Keratinocyte (primary cell): ENCODE results near the gene RNLS. TPM values are rescaled to one million over a fixed set of nuclear protein-coding genes. Genes with fewer than 3 reads are reported as not detected.

Experiments used
- DNase-seq: peaks from one replicate; pipeline ENCODE4 v3.0.0-alpha.2; 2011; ENCODE audit warnings: low read depth, missing footprints, low spot score
- FAIRE-seq: peaks from 2 replicates; lab custom pipeline; 2011; peaks lifted over from hg19 to GRCh38; lab: Jason Lieb, UNC
- H2AFZ ChIP-seq: 2 replicates; pipeline ENCODE4 v1.6.0; 2012; ENCODE audit warnings: low read length, control low read depth, inconsistent platforms; ENCODE audit not compliant: control insufficient read depth
- H3K27ac ChIP-seq: 2 replicates; pipeline ENCODE4 v1.5.1; 2011; ENCODE audit warnings: low read length; ENCODE audit not compliant: control insufficient read depth, insufficient read depth
- H3K27me3 ChIP-seq: 3 replicates; pipeline ENCODE4 v1.6.0; 2011; ENCODE audit warnings: low read length; ENCODE audit not compliant: control insufficient read depth, insufficient read depth; ENCODE audit errors: extremely low read depth
- H3K36me3 ChIP-seq, 2 experiments: 2 replicates in 1 of 2; 3 replicates in 1 of 2; pipeline ENCODE4 v1.5.1; 2011; ENCODE audit warnings: low read length in 2 of 2, mild to moderate bottlenecking in 1 of 2; ENCODE audit not compliant: control insufficient read depth in 2 of 2, insufficient read depth in 2 of 2; ENCODE audit errors: extremely low read depth in 1 of 2
- H3K4me1 ChIP-seq: 3 replicates; pipeline ENCODE4 v1.5.1; 2011; ENCODE audit warnings: low read length; ENCODE audit not compliant: control insufficient read depth, insufficient read depth; ENCODE audit errors: extremely low read depth
- H3K4me2 ChIP-seq: 3 replicates; pipeline ENCODE4 v1.6.0; 2011; ENCODE audit warnings: low read depth, low read length; ENCODE audit not compliant: control insufficient read depth, insufficient read depth; ENCODE audit errors: extremely low read depth
- H3K4me3 ChIP-seq, 3 experiments: fragments of 200-600 bp in 1 of 3; sonication (generic) in 1 of 3; 2 replicates in 2 of 3; 3 replicates in 1 of 3; pipeline ENCODE4 v1.5.1; 2011 to 2016; ENCODE audit warnings: low read length in 3 of 3, mild to moderate bottlenecking in 3 of 3, control low read depth in 2 of 3, inconsistent platforms in 1 of 3, low read depth in 1 of 3, mixed read lengths in 1 of 3, mixed run types in 1 of 3, moderate library complexity in 1 of 3; ENCODE audit not compliant: control insufficient read depth in 2 of 3, insufficient read depth in 2 of 3; ENCODE audit errors: extremely low read depth in 1 of 3
- H3K79me2 ChIP-seq: 2 replicates; pipeline ENCODE4 v1.6.0; 2012; ENCODE audit warnings: low read length; ENCODE audit not compliant: control insufficient read depth, insufficient read depth
- H3K9ac ChIP-seq: 3 replicates; pipeline ENCODE4 v1.6.0; 2011; ENCODE audit warnings: low read length; ENCODE audit not compliant: control insufficient read depth, insufficient read depth; ENCODE audit errors: extremely low read depth
- H3K9me1 ChIP-seq: 3 replicates; pipeline ENCODE4 v1.6.0; 2011; ENCODE audit warnings: low read length; ENCODE audit not compliant: control insufficient read depth, insufficient read depth; ENCODE audit errors: extremely low read depth
- H3K9me3 ChIP-seq: 2 replicates; pipeline ENCODE4 v1.5.1; 2012; ENCODE audit warnings: low read depth, low read length; ENCODE audit not compliant: control insufficient read depth
- H4K20me1 ChIP-seq: 3 replicates; pipeline ENCODE4 v1.6.0; 2011; ENCODE audit warnings: low read length; ENCODE audit not compliant: control insufficient read depth, insufficient read depth; ENCODE audit errors: extremely low read depth
- EZH2 ChIP-seq: IDR thresholded peaks from one replicate; pipeline ENCODE4 v1.6.1; 2012; ENCODE audit warnings: inconsistent platforms, mild to moderate bottlenecking, low read length, moderate library complexity
- dilution Hi-C: fragments of 300-500 bp; cut with MboI; formaldehyde crosslinking; loops from one replicate; pipeline ENCODE4 v1.7.0; 2020; ENCODE audit warnings: low sequenced_read_pairs; ENCODE audit not compliant: extremely low pct_ligation_motif_present
- polyA plus RNA-seq, 5 experiments: library from polyadenylated mRNA; depleted of rRNA in 3 of 5; stranded (reverse) in 3 of 5; stranded (forward) in 1 of 5; unstranded in 1 of 5; fragments of >200 nt; gene quantifications; 1 replicate in 1 of 5; 2 replicates in 3 of 5; 3 replicates in 1 of 5; pipeline versions ENCODE4 v1.2.1 to v1.2.3, GENCODE V29; 2011 to 2012; ENCODE audit warnings: missing spikeins in 2 of 5, low read depth in 1 of 5, low replicate concordance in 1 of 5
- TF ChIP-seq, protein P1 (sequence below), 3 experiments: IDR thresholded peaks in 1 of 3; conservative IDR thresholded peaks in 1 of 3; optimal IDR thresholded peaks in 1 of 3; 2 replicates in 2 of 3; 3 replicates in 1 of 3; pipeline versions ENCODE3 to v1.5.1; 2011; ENCODE audit warnings: low read length in 3 of 3, mild to moderate bottlenecking in 3 of 3, moderate library complexity in 2 of 3, control low read depth in 1 of 3, inconsistent platforms in 1 of 3; ENCODE audit not compliant: insufficient read depth in 2 of 3; ENCODE audit errors: extremely low read depth in 1 of 3

Gene RNLS
- polyA plus RNA-seq, 1 donor (not counting 4 experiments of a cell fraction or from before 2014, with no cell fraction given): 6.8 TPM

DNA sequence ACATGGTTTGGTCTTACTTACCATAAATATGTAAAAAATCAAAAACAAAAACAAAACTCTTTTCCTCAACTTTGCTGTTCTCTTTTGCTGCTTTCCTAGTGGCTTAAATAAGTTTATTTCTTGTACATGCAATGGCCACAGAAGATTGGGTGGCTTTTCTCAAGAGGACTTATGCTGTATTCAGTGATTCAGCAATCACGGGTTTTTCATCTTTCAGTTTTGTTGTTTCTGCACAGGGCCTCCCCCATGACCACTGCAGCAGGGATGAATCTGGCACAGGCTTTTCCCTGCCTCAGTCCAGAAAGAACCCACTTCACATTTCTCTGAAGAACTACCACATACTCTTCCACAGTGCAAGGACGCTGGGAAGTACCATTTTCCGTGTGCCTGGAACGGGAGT is 355.0 kb downstream of the RNLS start:
- Histone ChIP-seq H3K4me1 (peaks cover 7% of the 10 kb centered on the region), H3K27me3 (no peaks in the 10 kb centered on the region), H3K4me3 (no peak overlapping the region), H2AFZ (no peak overlapping the region), H3K79me2 (no peaks in the 10 kb centered on the region), H3K4me2 (no peak overlapping the region), H4K20me1 (no peaks in the 10 kb centered on the region), H3K9me3 (no peaks in the 10 kb centered on the region), H3K9ac (no peak overlapping the region), H3K36me3 (no peaks in the 10 kb centered on the region), H3K9me1 (no peaks in the 10 kb centered on the region), H3K27ac (no peak overlapping the region)
- FAIRE-seq (no peak), DNase-seq (no peak)
- TF ChIP-seq EZH2: no peak
- TF ChIP-seq, protein P1, sequence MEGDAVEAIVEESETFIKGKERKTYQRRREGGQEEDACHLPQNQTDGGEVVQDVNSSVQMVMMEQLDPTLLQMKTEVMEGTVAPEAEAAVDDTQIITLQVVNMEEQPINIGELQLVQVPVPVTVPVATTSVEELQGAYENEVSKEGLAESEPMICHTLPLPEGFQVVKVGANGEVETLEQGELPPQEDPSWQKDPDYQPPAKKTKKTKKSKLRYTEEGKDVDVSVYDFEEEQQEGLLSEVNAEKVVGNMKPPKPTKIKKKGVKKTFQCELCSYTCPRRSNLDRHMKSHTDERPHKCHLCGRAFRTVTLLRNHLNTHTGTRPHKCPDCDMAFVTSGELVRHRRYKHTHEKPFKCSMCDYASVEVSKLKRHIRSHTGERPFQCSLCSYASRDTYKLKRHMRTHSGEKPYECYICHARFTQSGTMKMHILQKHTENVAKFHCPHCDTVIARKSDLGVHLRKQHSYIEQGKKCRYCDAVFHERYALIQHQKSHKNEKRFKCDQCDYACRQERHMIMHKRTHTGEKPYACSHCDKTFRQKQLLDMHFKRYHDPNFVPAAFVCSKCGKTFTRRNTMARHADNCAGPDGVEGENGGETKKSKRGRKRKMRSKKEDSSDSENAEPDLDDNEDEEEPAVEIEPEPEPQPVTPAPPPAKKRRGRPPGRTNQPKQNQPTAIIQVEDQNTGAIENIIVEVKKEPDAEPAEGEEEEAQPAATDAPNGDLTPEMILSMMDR (optimal IDR thresholded peaks at IDR 0.05 in 1 of 3, IDR thresholded peaks at IDR 0.05 in 1 of 3, conservative IDR thresholded peaks at IDR 0.05 in 1 of 3; ENCODE audit: extremely low read depth in 1 of 3, insufficient read depth in 2 of 3, low read length in 3 of 3): no peak
- dilution Hi-C loops: no loop called here

DNA sequence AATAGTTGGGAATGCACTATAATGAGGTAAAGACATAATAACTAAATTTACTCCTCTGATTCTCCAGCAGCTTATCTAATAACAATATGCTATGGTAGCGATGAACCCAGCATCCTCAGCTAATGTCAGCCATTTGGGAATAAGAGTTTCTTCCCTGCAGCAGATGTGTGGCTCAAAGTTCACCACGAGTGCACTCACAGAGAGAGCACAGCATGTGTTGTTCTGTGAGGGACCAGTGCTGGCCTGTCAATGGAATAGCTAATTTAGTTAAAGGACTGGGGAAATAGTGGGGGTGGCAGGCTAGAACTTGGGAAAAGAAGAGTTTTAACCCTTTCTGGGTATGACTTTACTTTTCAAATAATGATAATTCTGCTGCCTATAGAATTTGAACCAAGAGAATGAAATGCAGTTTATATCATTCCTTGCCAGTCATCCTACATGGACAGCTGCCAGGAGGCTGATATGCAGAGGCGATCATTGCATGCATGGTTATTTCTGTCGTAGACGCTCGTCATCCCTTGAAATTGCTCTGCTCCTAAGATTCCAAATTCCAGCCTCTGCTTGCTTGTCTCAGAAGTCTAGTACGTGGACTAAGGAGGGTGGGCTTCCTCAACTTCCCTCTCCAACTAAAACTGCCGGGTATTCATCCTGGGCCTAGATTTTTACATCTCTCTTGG is 355.6 kb downstream of the RNLS start:
- TF ChIP-seq, protein P1 (optimal IDR thresholded peaks at IDR 0.05 in 1 of 3, IDR thresholded peaks at IDR 0.05 in 1 of 3, conservative IDR thresholded peaks at IDR 0.05 in 1 of 3; ENCODE audit: extremely low read depth in 1 of 3, insufficient read depth in 2 of 3, low read length in 3 of 3): no peak
- no peak for TF ChIP-seq EZH2
- no peak overlapping the region for H3K27ac ChIP-seq
- H3K4me1 ChIP-seq: peaks cover 7% of the 10 kb centered on the region
- H4K20me1 ChIP-seq: no peaks in the 10 kb centered on the region
- peak overlapping the region; percentile 3 for H3K4me2 ChIP-seq
- H3K27me3 ChIP-seq: no peaks in the 10 kb centered on the region
- no peak for DNase-seq
- no peak overlapping the region for H3K9ac ChIP-seq
- H3K9me3 ChIP-seq: no peaks in the 10 kb centered on the region
- FAIRE-seq: peak; percentile 71
- H3K79me2 ChIP-seq: no peaks in the 10 kb centered on the region
- dilution Hi-C loops: no loop called here
- H3K4me3 ChIP-seq: no peak overlapping the region
- H3K9me1 ChIP-seq: no peaks in the 10 kb centered on the region
- no peak overlapping the region for H2AFZ ChIP-seq
- H3K36me3 ChIP-seq: no peaks in the 10 kb centered on the region
